Nucleus accumbens (tissue), 56 donors: ENCODE results near the gene CHI3L1.
A peak's percentile ranks its signal among the peaks of the same experiment; 100 is the strongest.

ENCODE experiments used
- DNase-seq, 56 donors: peaks; one replicate each; lab custom pipeline; 2025; lab: John Stamatoyannopoulos, UW

The CHI3L1 gene

DNA sequence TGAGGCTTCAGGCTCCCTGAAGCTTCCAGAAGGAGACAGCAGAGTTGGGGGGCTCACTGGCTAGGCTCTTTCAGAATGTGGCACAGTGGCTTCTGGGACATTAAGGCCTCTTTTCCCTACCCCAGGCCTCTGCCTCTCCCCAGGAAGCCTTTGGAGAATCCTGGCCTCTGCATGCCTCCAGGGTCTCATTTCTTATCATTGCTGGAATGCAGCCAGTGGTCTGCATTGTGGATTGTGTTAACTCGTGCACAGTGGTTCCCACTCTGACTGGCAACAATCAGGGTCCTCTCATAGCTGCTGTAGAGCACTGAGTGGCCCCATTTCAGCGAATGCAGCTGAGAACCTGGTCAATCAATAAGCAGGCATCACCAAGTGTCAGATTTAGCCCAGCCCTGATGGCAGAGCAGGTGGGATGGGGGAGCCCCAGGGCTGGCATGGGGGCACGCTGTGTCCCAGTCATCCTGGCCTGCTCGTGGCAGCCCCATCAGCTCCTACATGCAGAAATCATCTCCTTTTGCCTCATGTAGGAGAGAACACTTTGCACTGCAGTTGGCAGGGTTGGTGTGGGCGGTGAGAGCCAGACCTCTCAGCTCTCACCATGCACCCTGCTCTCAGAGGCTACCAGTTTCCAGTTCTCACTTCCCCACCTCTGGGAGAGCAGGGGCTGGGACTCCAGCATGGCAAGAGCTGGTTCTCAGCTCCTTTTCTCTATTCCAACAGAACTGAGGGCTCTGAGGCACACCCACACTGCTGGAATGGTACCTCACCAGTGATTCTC, 45.6 kb downstream of the CHI3L1 start:
- no peak for DNase-seq

DNA sequence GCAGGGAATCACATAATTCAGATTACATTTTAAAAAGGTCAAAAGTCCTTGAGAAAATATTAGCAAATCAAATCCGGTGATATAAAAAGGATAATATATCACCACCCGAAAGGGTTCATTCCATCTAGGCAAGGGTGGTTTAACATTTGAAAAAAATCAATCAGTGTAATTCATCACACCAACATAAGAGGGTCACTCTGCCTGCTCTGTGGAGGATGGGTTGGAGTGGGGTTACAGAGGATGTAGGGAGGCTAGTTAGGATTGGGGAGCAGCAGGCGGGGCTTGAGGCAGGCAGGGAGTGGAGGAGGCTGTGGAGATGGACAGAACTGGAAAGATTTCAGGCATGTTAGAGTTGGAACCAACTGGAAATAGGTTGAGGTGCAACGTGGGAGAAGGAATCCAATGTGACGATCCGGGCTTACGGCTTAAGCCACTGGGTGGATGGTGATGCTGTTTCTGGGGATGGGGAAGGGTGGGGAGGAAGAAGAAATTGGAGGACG, 46.5 kb downstream of the CHI3L1 start:
- DNase-seq, result no peak

DNA sequence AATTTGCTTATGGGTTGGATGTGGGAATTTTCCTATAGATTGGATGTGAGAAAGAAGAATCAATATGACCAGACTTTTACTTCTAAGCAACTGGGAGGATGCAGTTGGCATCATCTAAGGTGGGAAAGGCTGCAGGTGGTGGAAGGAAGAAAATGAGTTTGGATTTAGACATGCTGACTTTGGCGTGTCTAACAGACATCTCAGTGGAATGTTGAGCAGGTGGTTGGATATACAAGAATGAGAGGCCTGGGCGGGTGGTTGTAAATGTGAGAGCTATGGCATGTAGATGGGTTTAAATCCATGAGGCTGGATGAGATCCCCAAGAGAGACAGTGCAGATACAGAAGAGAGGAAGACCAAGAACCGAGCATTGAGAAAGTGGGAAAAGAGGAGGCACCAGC, 48.4 kb downstream of the CHI3L1 start:
- DNase-seq, result no peak

DNA sequence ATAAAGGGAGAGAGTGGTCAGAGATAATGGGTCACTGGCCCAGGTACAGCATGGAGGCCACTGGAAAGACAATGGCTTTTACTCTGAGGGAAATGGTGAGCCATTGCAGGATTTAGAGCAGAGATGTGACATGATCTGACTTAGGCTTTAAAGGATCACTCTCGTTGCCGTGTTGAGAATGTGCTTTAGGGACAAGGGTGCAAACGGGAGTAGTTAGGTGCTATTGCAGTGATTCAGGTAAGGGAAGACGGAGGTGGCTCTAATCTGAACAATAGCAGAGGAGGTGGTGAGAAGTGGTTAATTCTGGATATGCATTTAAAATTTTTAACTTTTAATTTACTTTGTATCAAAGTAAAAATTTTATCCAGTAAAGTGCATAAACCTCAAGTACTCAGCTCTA, 49.2 kb downstream of the CHI3L1 start:
- DNase-seq, result no peak

DNA sequence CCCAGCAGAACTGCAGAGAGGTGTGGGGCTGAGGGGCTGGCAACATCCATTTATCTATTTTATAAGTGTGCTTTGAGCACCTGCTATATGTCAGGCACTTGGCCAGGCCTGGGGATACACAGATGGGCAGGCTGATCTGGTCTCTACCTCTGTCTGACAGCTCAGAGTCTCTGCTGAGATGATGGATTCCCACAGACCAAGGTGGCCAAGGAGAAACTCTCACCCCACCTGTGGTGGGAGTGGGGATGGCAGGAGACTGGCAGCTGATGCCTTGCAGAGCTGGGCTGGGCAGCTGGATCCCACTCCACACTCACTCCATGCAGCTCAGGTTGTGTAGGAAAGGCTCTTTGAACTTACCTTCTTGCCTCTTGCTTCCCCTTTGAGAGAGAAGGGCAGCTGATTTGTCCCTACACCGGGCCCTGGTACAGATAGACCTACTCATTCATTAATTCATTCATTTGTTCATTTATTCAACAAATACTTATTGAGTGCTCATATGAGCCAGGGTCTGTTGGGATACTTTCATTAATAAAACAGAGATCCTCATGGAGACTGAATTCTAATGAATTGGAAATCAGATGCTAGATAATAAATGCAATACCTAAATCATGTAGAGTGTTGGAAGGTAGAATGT, 50.0 kb downstream of the CHI3L1 start:
- no peak for DNase-seq

DNA sequence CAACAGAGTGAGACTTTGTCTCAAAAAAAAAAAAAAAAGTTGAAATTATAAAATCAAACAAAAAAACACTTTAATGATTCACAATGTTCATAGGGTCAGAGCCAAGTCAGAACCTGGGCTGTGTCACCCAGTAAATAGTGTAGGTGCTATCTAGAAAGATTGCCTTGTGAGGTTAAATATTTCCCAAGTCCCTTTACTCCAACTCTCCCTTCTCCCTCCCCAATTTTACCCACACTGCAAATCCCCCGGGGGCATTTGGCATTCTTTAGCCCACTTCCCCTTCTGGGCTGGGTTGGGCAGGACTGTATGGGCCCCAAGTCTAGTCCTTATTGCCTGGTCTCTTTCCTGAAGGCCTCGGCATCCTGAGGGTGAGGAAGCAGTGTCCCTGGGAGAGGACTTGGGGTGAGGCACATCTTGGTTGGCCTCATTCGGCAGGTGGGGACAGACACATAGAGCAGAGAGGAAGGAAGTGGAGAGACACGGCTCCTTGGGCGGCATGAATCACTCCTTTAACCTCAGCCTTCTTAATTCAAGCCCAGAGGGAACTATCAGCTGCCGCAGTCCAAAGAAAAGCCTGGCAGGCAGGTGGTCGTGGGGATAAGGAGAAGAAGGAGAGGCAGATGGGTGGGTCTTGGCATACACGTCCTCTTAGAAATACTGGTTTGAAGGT, 50.7 kb downstream of the CHI3L1 start:
- no peak for DNase-seq

DNA sequence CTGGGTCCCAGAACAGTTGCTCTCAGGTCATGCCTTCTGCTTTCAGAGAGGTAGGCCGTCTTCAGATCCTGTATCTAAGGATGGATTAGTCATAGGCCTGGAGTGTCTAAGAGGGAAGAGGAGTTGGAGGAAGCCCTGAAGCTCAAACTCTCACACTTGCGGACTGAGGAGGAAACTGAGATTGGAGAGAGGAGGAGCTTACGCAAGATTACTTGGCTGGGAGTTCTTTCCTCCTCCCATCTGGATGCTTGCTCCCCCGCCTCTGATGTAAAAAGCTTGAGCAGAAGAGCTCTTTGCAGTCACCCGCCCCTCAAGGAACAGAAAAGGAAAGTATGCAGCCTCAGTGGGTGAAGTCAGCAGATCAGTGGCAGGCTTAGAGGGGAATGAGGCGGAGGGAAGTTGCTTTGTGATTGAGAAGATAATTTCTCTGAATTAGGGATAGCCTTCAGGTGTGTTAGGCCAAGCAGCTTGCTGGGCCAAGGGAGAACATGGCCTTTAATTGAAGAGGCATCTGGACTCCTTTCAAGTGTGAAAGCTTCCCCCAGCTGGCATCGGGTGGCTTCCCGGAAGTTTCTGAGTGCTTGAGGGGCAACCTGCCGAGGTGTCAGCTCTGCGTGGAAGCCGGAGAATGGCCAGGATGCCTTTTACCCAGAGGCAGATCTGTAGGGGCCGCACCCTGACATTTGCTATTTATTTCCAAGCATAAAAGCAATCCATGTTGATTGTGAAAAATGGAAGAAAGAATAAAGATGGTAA, 52.4 kb downstream of the CHI3L1 start:
- peak in 20 of 56 donors; percentile 29 to 84 (median 64) for DNase-seq

DNA sequence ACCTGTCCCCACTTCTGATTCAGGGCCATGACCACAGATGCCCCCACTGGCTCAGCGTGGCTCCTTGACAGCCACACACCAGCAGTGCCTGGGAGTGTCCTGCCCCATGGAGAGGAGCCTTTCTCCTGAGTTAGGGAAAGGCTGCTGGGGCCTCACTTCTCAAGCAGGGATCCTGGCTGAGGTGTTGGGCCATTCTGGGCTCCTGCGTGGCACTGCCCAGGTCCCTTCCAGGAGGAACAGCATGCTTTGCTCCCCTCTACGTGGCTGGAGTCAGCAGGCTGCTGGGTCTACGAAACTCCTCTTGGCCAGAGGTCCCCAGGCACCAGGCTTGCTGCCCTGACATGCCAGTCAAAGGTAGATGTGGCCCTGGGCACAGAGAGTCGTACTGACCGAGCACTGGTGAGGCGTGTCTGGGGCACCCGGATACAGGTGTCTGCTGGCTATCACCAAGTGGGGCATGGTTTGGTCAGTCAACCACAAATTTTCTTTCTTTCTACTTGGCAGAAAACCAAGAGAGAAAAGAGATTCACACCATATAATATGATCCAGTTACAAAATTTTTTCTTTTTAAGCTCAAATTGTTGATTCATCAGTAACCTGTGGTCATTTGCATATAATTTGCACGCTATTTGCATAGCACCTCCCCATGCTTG, 54.8 kb downstream of the CHI3L1 start:
- no peak for DNase-seq

DNA sequence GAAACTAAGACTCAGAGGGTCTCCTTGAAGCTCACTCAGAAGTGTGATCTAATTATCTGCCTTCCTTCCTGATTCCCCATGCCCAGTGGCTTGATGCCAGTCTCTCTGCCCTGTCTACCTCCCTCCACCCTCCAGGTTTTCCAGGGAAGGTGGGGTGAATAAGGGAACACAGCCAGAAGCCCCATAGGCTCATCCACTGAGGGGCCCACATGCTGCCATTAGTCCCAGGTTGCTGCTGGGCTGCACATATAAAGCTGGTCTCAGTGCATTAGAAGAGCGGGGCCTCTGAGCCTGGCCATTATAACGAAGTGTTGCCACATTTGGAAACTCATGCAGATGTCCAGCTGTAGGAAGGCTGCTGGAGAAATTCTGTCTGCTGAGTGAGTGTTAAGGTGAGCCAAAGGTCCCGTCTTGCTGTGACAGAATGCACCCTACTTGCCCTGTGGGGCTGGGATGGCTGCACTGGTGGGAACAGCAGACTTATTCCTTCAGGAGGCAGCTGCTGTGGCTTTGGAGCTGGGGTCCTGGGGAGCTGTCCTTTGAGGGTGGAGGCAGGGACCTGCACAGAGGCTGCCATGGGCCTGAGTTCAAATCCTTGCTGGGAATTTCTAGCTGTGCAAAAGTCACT, 56.0 kb downstream of the CHI3L1 start:
- DNase-seq, result no peak

DNA sequence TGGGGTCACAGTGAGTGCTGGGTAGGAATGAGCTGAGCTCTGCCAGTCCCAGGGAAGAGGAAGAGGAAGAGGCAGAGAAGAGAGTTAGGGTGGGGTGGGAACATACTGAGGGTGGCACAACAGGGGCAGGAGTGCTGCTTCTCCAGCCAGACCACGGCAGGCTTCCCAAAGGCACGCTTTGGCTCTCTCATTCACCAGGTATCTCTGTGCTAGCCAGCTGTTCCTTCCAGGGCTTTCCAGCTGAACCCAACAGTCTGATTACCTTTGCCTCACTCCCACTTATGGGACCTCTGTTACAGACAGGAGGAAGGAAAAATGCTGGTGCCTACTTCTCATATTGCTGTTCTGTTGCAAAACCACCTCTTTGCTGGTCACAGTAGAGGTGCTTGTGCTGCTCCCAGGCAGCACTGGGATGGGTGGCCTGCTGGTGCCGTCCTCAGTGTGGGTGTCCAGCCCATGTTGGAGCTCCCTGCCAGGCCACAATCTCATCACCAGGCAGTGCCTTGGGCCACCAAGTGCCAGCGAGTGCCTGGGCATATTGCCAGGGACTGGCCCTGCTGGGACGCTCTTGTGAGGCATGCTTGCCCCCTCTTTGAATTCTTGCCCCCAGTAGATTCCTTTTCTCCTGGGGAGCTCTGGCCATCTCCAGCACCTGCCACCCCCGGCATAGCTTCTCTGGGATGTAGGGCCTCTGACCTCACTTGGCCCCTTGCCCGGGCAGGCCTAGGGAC, 56.8 kb downstream of the CHI3L1 start:
- peak in 54 of 56 donors; percentile 49 to 93 (median 86) for DNase-seq
